Neural cell (in vitro differentiated cells): ENCODE measurements around the gene CEMIP.

Experiments used
- CTCF ChIP-seq: fragments of 450-650 bp; IDR thresholded peaks from 2 replicates; pipeline ENCODE4 v1.5.1; 2014; ENCODE audit warnings: antibody characterized with exemption, mild to moderate bottlenecking, moderate library complexity; ENCODE audit not compliant: poor library complexity, severe bottlenecking
- EZH2 ChIP-seq: fragments of 200-600, 300-800 bp; shearing (Covaris generic), sonication (generic); IDR thresholded peaks from 2 replicates; pipeline ENCODE4 v1.6.1; 2014; ENCODE audit warnings: antibody characterized with exemption, low read length, borderline replicate concordance, mild to moderate bottlenecking; ENCODE audit not compliant: insufficient read depth, poor library complexity, severe bottlenecking

GRCh38 chr15:80783260-80783659 lies 4.1 kb downstream of the CEMIP start:
- no peak for TF ChIP-seq CTCF
- TF ChIP-seq EZH2, result no peak
